Measurements from ENCODE around the gene DUSP22. TPM values are rescaled to one million over a fixed set of nuclear protein-coding genes. Genes with fewer than 3 reads are reported as not detected.

The DUSP22 gene
- total RNA-seq, 4 donors from 2014 or later, result 53.3 to 95.2 (median 71.3) TPM

GRCh38 chr6:387293-387741, 95.0 kb downstream of the DUSP22 start:
- DNase-seq (ENCODE audit: low spot score in 2 of 2), result no peak
- H3K4me1 ChIP-seq, result peaks cover 16% of the 10 kb centered on the region
- WGBS, result 39% methylated on average over 11 of the region's 11 CpGs
- H3K27ac ChIP-seq, result no peak overlapping the region
- H3K4me3 ChIP-seq, result no peak overlapping the region
- peaks cover 84% of the 10 kb centered on the region for H3K27me3 ChIP-seq
- H3K9me3 ChIP-seq, result no peaks in the 10 kb centered on the region
- H3K36me3 ChIP-seq, result no peaks in the 10 kb centered on the region
- TF ChIP-seq POLR2A (IDR thresholded peaks at IDR 0.05), result no peak
- TF ChIP-seq POLR2AphosphoS5 (IDR thresholded peaks at IDR 0.05), result no peak
- TF ChIP-seq CTCF (IDR thresholded peaks at IDR 0.05), result no peak
- TF ChIP-seq EP300 (IDR thresholded peaks at IDR 0.05), result no peak

GRCh38 chr6:388202-388903, 96.1 kb downstream of the DUSP22 start:
- DNase-seq (ENCODE audit: low spot score in 2 of 2), result peak in 1 of 2 donors; percentile 59
- H3K4me1 ChIP-seq, result peaks cover 26% of the 10 kb centered on the region

GRCh38 chr6:389143-389542, 96.9 kb downstream of the DUSP22 start:
- no peak overlapping the region for H3K4me3 ChIP-seq
- no peaks in the 10 kb centered on the region for H3K9me3 ChIP-seq
- no peak overlapping the region for H3K27ac ChIP-seq
- peaks cover 87% of the 10 kb centered on the region for H3K27me3 ChIP-seq
- WGBS, result 85% methylated on average over 7 of the region's 7 CpGs
- H3K4me1 ChIP-seq, result peaks cover 33% of the 10 kb centered on the region
- no peaks in the 10 kb centered on the region for H3K36me3 ChIP-seq
- TF ChIP-seq POLR2AphosphoS5 (IDR thresholded peaks at IDR 0.05), result no peak
- no peak for TF ChIP-seq POLR2A (IDR thresholded peaks at IDR 0.05)
- TF ChIP-seq CTCF (IDR thresholded peaks at IDR 0.05), result no peak
- no peak for TF ChIP-seq EP300 (IDR thresholded peaks at IDR 0.05)
- no peak for DNase-seq (ENCODE audit: low spot score in 2 of 2)

More at GRCh38 chr6:388202-388903, 96.1 kb downstream of the DUSP22 start:
- Histone ChIP-seq H3K36me3 (no peaks in the 10 kb centered on the region), H3K4me3 (no peak overlapping the region), H3K27me3 (peaks cover 87% of the 10 kb centered on the region), H3K27ac (no peak overlapping the region), H3K9me3 (no peaks in the 10 kb centered on the region)
- TF ChIP-seq CTCF (IDR thresholded peaks at IDR 0.05) (no peak), POLR2AphosphoS5 (IDR thresholded peaks at IDR 0.05) (no peak)
- WGBS, result 84% methylated on average over 10 of the region's 10 CpGs

- Histone ChIP-seq H3K27ac (no peak overlapping the region), H3K36me3 (no peaks in the 10 kb centered on the region), H3K4me3 (no peak overlapping the region), H3K9me3 (no peaks in the 10 kb centered on the region), H3K4me1 (peaks cover 33% of the 10 kb centered on the region), H3K27me3 (peaks cover 87% of the 10 kb centered on the region)
- WGBS, result 58% methylated on average over 8 of the region's 8 CpGs
- DNase-seq (ENCODE audit: low spot score in 2 of 2), result no peak
- TF ChIP-seq CTCF (IDR thresholded peaks at IDR 0.05) (no peak), EP300 (IDR thresholded peaks at IDR 0.05) (no peak), POLR2A (IDR thresholded peaks at IDR 0.05) (no peak), POLR2AphosphoS5 (IDR thresholded peaks at IDR 0.05) (no peak)
Measured at GRCh38 chr6:389622-390021, 97.3 kb downstream of the DUSP22 start.

- H3K9me3 ChIP-seq, result no peaks in the 10 kb centered on the region
- H3K27me3 ChIP-seq, result peaks cover 88% of the 10 kb centered on the region
- no peak for TF ChIP-seq POLR2A (IDR thresholded peaks at IDR 0.05)
- no peak for TF ChIP-seq CTCF (IDR thresholded peaks at IDR 0.05)
- no peak for TF ChIP-seq EP300 (IDR thresholded peaks at IDR 0.05)
- TF ChIP-seq POLR2AphosphoS5 (IDR thresholded peaks at IDR 0.05), result no peak
- no peak overlapping the region for H3K27ac ChIP-seq
- H3K4me1 ChIP-seq, result peaks cover 33% of the 10 kb centered on the region
- 1% methylated on average over 20 of the region's 44 CpGs for WGBS
- peak overlapping the region; percentile 56 for H3K4me3 ChIP-seq
- DNase-seq (ENCODE audit: low spot score in 2 of 2), result peak in 1 of 2 donors; percentile 60
- H3K36me3 ChIP-seq, result no peaks in the 10 kb centered on the region
Measured at GRCh38 chr6:390914-391558, 98.7 kb downstream of the DUSP22 start.

Data from suprapubic skin (tissue), 4 donors.